ENCODE results near the gene RABAC1. TPM values are rescaled to one million over a fixed set of nuclear protein-coding genes. Genes with fewer than 3 reads are reported as not detected.

The RABAC1 gene
- total RNA-seq, 2 experiments from 2014 or later = 35.3 to 49.7 TPM

- H3K36me3 Mint-ChIP-seq (ENCODE audit: low read depth) = peaks cover 7% of the 10 kb centered on the region
- intact Hi-C loops (cut with DNase I, micrococcal nuclease) = no loop called here
- H3K4me3 Mint-ChIP-seq = no peak overlapping the region
- peaks cover 23% of the 10 kb centered on the region for H3K27me3 Mint-ChIP-seq
- POLR2A ChIA-PET = no interaction called here
- no peak for DNase-seq
- peaks cover 31% of the 10 kb centered on the region for H3K4me1 Mint-ChIP-seq
- ATAC-seq = no peak
- H3K27ac Mint-ChIP-seq = no peak overlapping the region
- CTCF ChIA-PET = interaction anchor here (0.7 to 1.6 kb wide), 4 partner anchors 23 to 77 kb away, joined by 3 to 4 read pairs (median 3); no protein-coding TSS in a partner anchor
- H3K9me3 Mint-ChIP-seq (ENCODE audit: low read depth) = no peaks in the 10 kb centered on the region
Measured at GRCh38 chr19:41911889-41912731, 47.0 kb downstream of the RABAC1 start.

GRCh38 chr19:41910992-41911888, 47.9 kb downstream of the RABAC1 start:
- Mint-ChIP-seq H3K4me3 (no peak overlapping the region), H3K27me3 (peaks cover 23% of the 10 kb centered on the region), H3K9me3 (ENCODE audit: low read depth) (no peaks in the 10 kb centered on the region), H3K36me3 (ENCODE audit: low read depth) (peaks cover 10% of the 10 kb centered on the region), H3K4me1 (peaks cover 35% of the 10 kb centered on the region), H3K27ac (no peak overlapping the region)
- CTCF ChIA-PET = interaction anchor here (0.7 to 1.6 kb wide), 4 partner anchors 22 to 76 kb away, joined by 3 to 4 read pairs (median 3); no protein-coding TSS in a partner anchor
- DNase-seq = no peak
- POLR2A ChIA-PET = no interaction called here
- ATAC-seq = peak; percentile 2
- intact Hi-C loops (cut with DNase I, micrococcal nuclease) = no loop called here

GRCh38 chr19:41910240-41910991, 48.7 kb downstream of the RABAC1 start:
- Mint-ChIP-seq H3K27me3 (peaks cover 23% of the 10 kb centered on the region), H3K4me3 (no peak overlapping the region), H3K36me3 (ENCODE audit: low read depth) (peaks cover 16% of the 10 kb centered on the region), H3K4me1 (peaks cover 40% of the 10 kb centered on the region), H3K27ac (no peak overlapping the region), H3K9me3 (ENCODE audit: low read depth) (no peaks in the 10 kb centered on the region)
- ChIA-PET POLR2A (no interaction called here), CTCF (interaction anchor here (0.9 kb wide), 1 partner anchor 117 kb away, joined by 4 read pairs; no protein-coding TSS in a partner anchor)
- intact Hi-C loops (cut with DNase I, micrococcal nuclease) = no loop called here
- peak; percentile 4 for ATAC-seq
- no peak for DNase-seq

- Mint-ChIP-seq H3K9me3 (ENCODE audit: low read depth) (no peaks in the 10 kb centered on the region), H3K36me3 (ENCODE audit: low read depth) (peaks cover 23% of the 10 kb centered on the region), H3K4me1 (peaks cover 43% of the 10 kb centered on the region), H3K27ac (no peak overlapping the region), H3K4me3 (no peak overlapping the region), H3K27me3 (peaks cover 22% of the 10 kb centered on the region)
- ATAC-seq (no peak), DNase-seq (no peak)
- POLR2A ChIA-PET = no interaction called here
- CTCF ChIA-PET = interaction anchor here (0.9 kb wide), 1 partner anchor 116 kb away, joined by 4 read pairs; no protein-coding TSS in a partner anchor
- intact Hi-C loops (cut with DNase I, micrococcal nuclease) = no loop called here
Measured at GRCh38 chr19:41909706-41910105, 49.4 kb downstream of the RABAC1 start.

- no peak for ATAC-seq
- H3K36me3 Mint-ChIP-seq (ENCODE audit: low read depth) = peaks cover 30% of the 10 kb centered on the region
- H3K27ac Mint-ChIP-seq = no peak overlapping the region
- ChIA-PET POLR2A (no interaction called here), CTCF (no interaction called here)
- peaks cover 44% of the 10 kb centered on the region for H3K4me1 Mint-ChIP-seq
- intact Hi-C loops (cut with DNase I, micrococcal nuclease) = no loop called here
- no peak overlapping the region for H3K4me3 Mint-ChIP-seq
- no peak for DNase-seq
- H3K27me3 Mint-ChIP-seq = peaks cover 16% of the 10 kb centered on the region
- no peaks in the 10 kb centered on the region for H3K9me3 Mint-ChIP-seq (ENCODE audit: low read depth)
Measured at GRCh38 chr19:41908724-41909464, 50.2 kb downstream of the RABAC1 start.

- no peak for DNase-seq
- CTCF ChIA-PET = interaction anchor here (0.6 kb wide), 1 partner anchor 37 kb away, joined by 3 read pairs; no protein-coding TSS in a partner anchor
- POLR2A ChIA-PET = no interaction called here
Measured at GRCh38 chr19:41907994-41908615, 51.0 kb downstream of the RABAC1 start.

GRCh38 chr19:41906916-41907680, 52.0 kb downstream of the RABAC1 start:
- H3K4me3 Mint-ChIP-seq = no peak overlapping the region
- DNase-seq (no peak), ATAC-seq (no peak)
- intact Hi-C loops (cut with DNase I, micrococcal nuclease) = no loop called here
- H3K27me3 Mint-ChIP-seq = peaks cover 6% of the 10 kb centered on the region
- ChIA-PET CTCF (no interaction called here), POLR2A (no interaction called here)
- H3K9me3 Mint-ChIP-seq (ENCODE audit: low read depth) = no peaks in the 10 kb centered on the region
- peaks cover 34% of the 10 kb centered on the region for H3K4me1 Mint-ChIP-seq
- H3K27ac Mint-ChIP-seq = no peak overlapping the region
- peaks cover 48% of the 10 kb centered on the region for H3K36me3 Mint-ChIP-seq (ENCODE audit: low read depth)

More at GRCh38 chr19:41907994-41908615, 51.0 kb downstream of the RABAC1 start:
- peaks cover 38% of the 10 kb centered on the region for H3K4me1 Mint-ChIP-seq
- H3K27me3 Mint-ChIP-seq = peaks cover 11% of the 10 kb centered on the region
- H3K27ac Mint-ChIP-seq = no peak overlapping the region
- intact Hi-C loops (cut with DNase I, micrococcal nuclease) = no loop called here
- no peaks in the 10 kb centered on the region for H3K9me3 Mint-ChIP-seq (ENCODE audit: low read depth)
- H3K4me3 Mint-ChIP-seq = no peak overlapping the region
- no peak for ATAC-seq
- peaks cover 38% of the 10 kb centered on the region for H3K36me3 Mint-ChIP-seq (ENCODE audit: low read depth)

Other genes starting within 250 kb of the RABAC1 start
- gene CEACAM6, start 203.8 kb downstream of the RABAC1 start, total RNA-seq = not detected
- not detected for gene CEACAM3, start 162.7 kb downstream of the RABAC1 start, total RNA-seq
- not detected for gene LYPD4, start 114.6 kb downstream of the RABAC1 start, total RNA-seq
- gene DMRTC2, start 114.3 kb downstream of the RABAC1 start, total RNA-seq = not detected
- gene RPS19, start 99.1 kb downstream of the RABAC1 start, total RNA-seq = 1,000 to 10,000 TPM; 2,342 to 3,204 TPM
- gene CD79A, start 82.0 kb downstream of the RABAC1 start, total RNA-seq = 1 to 10 TPM; 4.0 to 4.1 TPM
- gene ARHGEF1, start 76.1 kb downstream of the RABAC1 start, total RNA-seq = 100 to 1,000 TPM; 231 to 276 TPM
- 1 to 10 TPM; 1.7 to 1.9 TPM for gene ERFL, start 30.9 kb downstream of the RABAC1 start, total RNA-seq
- gene ATP1A3, start 34.9 kb upstream of the RABAC1 start, total RNA-seq = 1 to 10 TPM; 1.8 TPM
- gene GRIK5, start 110.9 kb upstream of the RABAC1 start, total RNA-seq = 1 to 10 TPM; 1.6 to 1.7 TPM
- gene ZNF574, start 116.8 kb upstream of the RABAC1 start, total RNA-seq = 10 to 100 TPM; 10.7 to 14.8 TPM
- 10 to 100 TPM; 43.6 to 62.8 TPM for gene POU2F2, start 173.1 kb upstream of the RABAC1 start, total RNA-seq

All from activated CD4-positive, alpha-beta T cell treated with anti-CD3 and anti-CD28 coated beads for 36 hours (primary cell).